ENCODE results near the gene COPS3.

COPS3 gene

DNA sequence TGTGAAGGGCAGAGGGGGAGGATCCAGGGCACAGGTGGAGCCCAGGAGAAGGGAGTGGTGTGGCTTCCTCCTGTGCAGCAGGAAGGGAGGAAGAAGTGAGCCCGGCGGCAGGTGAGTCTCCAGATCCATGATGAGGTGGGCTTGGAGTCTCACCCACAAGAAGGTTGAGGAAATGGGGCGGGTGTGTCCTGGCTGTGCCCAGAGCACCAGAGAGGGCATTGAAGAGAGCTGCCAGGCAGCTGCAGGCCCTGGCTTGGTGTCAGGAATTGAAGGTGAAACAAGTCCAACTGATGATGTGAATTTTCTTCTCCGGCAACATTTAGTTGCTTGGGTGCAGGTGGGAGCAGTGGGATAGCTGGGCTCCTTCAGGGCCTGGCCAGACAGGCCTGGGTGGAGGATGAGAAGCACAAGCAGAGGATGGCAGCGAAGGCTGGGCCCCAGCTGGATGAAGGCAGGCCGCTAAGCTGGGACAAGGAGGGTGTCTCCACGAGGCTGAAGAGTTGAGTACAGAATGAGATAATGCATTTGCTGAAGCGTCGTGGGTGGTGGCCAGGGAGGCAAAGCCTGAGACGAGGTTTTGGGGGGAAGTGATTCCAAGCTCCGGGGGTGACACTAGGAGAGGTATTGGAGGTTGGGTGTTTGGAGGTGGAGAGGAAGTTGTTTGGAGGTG is 40.4 kb upstream of the COPS3 start:
- no peak for TF ChIP-seq CTCF (IDR thresholded peaks at IDR 0.05)

- no peak for TF ChIP-seq CTCF (IDR thresholded peaks at IDR 0.05)
Observed at GRCh38 chr17:17320911-17321220, 39.8 kb upstream of the COPS3 start.

GRCh38 chr17:17320188-17320910 is 39.3 kb upstream of the COPS3 start:
- TF ChIP-seq CTCF (IDR thresholded peaks at IDR 0.05) = no peak

DNA sequence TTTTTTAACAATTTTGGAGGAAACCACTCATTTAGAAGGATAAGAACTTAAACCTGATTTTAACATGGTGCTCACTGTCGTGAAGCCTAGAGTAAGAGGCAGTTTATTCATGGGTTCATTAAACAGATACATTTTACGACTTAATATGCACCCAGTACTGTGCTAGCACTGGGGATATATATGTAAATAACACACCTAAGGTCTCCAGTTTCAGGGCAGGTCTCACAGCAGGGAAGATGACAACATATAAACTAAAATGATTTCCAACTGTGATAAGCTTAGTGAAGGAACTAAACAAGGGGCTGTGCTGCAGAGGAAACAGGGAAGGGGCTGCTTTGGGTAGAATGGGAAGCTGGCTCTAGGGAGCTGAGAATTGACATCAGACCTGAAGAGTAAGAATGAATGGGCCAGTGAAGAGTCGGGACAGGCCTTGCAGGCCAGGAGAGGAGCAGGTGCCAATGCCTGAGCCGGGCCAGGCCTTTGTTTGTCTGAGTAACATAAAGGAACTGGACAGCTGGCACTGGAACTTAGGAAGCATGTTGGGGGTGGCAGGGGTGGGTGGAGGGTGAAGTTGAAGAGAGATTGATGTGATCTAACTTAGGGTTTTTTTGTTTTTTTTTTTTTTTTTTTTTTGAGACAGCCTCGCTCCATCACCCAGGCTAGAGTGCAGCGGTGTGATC is 34.2 kb upstream of the COPS3 start:
- no peak for TF ChIP-seq CTCF (IDR thresholded peaks at IDR 0.05)

DNA sequence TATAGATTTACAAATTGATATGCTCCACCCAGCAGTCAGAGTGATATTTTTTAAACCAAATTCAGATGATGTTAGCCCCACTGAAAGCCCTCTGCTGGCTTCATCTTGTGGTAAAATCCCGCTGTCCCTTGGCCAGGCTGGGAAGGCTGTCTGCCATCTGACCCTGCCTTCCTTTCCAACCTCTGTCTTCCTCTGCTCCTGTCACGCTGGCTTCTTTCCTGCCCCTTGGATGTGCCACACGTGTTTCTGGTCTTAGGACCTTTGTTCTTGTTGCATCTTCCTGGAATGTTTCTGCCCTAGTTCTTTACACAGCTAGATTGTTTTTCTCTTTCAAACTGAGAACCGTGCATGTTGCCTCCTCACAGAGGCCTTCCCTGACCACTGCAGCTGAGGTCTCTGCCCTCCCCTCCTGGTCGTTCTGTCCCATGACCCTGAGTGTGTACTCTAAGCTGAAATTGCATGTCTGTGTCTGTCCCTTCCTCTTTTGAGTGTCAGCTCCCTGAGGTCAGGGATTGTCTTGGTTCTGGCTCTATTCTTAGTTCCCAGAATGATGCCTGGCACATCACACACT is 33.5 kb upstream of the COPS3 start:
- no peak for TF ChIP-seq CTCF (IDR thresholded peaks at IDR 0.05)

- peak; percentile 34; the same call in 1 of the 2 replicates for TF ChIP-seq CTCF (IDR thresholded peaks at IDR 0.05)
Observed at GRCh38 chr17:17313350-17313991, 32.4 kb upstream of the COPS3 start.

GRCh38 chr17:17309356-17309755 is 28.3 kb upstream of the COPS3 start:
- no peak for TF ChIP-seq CTCF (IDR thresholded peaks at IDR 0.05)
